Measurements from ENCODE around the gene TH. TPM values are rescaled to one million over a fixed set of nuclear protein-coding genes. Genes with fewer than 3 reads are reported as not detected.
"Not testable (repeated sequence)": the region's sequence is repeated elsewhere in the genome, so short reads cannot be mapped to it uniquely, and the experiment has no call there.

The TH gene
- total and polyA plus RNA-seq, 2 of the 8 experiments (the other 6 are each of a cell fraction or from before 2014, with no cell fraction given), result 0.09 TPM; not detected in 1

- H3K4me3 ChIP-seq (ENCODE audit: extremely low read depth in 1 of 4, insufficient read depth in 2 of 4, low read depth in 3 of 4, low read length in 4 of 4); H2BK20ac ChIP-seq (ENCODE audit: low read length); H2AFZ ChIP-seq (ENCODE audit: low read length); H3K23me2 ChIP-seq (ENCODE audit: low read depth, low read length); H2BK5ac ChIP-seq (ENCODE audit: low read depth, low read length); H4K8ac ChIP-seq (ENCODE audit: extremely low read depth, insufficient read depth, low read length); H3K9me3 ChIP-seq (ENCODE audit: insufficient read depth in 2 of 2, low read depth in 1 of 2, low read length in 1 of 2); H3K27me3 ChIP-seq (replicated peaks in 1 of 4; ENCODE audit: control insufficient read depth in 3 of 4, extremely low read depth in 1 of 4, insufficient read depth in 3 of 4, low read length in 3 of 4); H3K79me1 ChIP-seq (ENCODE audit: low read depth, low read length); FAIRE-seq; H4K5ac ChIP-seq (ENCODE audit: insufficient read length, low read depth, low read length); H2BK120ac ChIP-seq (replicated peaks; ENCODE audit: low read depth, low read length); H3K14ac ChIP-seq (ENCODE audit: insufficient read length); H3K9ac ChIP-seq (replicated peaks in 1 of 4; ENCODE audit: extremely low read depth in 1 of 4, low read depth in 3 of 4, low read length in 3 of 4); H3K36me3 ChIP-seq (ENCODE audit: control insufficient read depth in 2 of 4, insufficient read depth in 4 of 4, low read length in 3 of 4); H4K20me1 ChIP-seq (replicated peaks in 1 of 2; ENCODE audit: control insufficient read depth in 1 of 2, insufficient read depth in 2 of 2, low read length in 2 of 2); H3K4ac ChIP-seq (replicated peaks; ENCODE audit: insufficient read length, low read depth, low read length); H3K27ac ChIP-seq (ENCODE audit: low read depth, low read length); H3K79me2 ChIP-seq (ENCODE audit: control insufficient read depth in 1 of 2, insufficient read depth in 2 of 2, low read length in 2 of 2); H4K91ac ChIP-seq (replicated peaks; ENCODE audit: insufficient read length, low read length); DNase-seq (ENCODE audit: low read depth in 1 of 2, low spot score in 2 of 2); H2AK5ac ChIP-seq (ENCODE audit: low read depth, low read length); H2BK12ac ChIP-seq (ENCODE audit: low read depth, low read length); H3K4me2 ChIP-seq (ENCODE audit: insufficient read depth in 1 of 2, low read depth in 2 of 2, low read length in 2 of 2); H3K56ac ChIP-seq (replicated peaks; ENCODE audit: insufficient read length, low read depth, low read length); H3K4me1 ChIP-seq (replicated peaks in 1 of 4; ENCODE audit: control insufficient read depth in 3 of 4, insufficient read depth in 4 of 4, low read length in 3 of 4); H2BK15ac ChIP-seq (ENCODE audit: low read length); H3K23ac ChIP-seq (ENCODE audit: insufficient read length); H3K18ac ChIP-seq (ENCODE audit: extremely low read depth, low read length): not testable (repeated sequence)
- WGBS, 2 experiments (ENCODE audit: extremely low coverage in 1 of 2, insufficient coverage in 1 of 2, insufficient read length in 1 of 2, insufficient replicate concordance in 2 of 2, low coverage in 1 of 2, low lambda C conversion rate in 2 of 2, missing lambda C conversion rate in 1 of 2), result 79% methylated on average over 14 of the region's 20 CpGs; no CpG with 5 or more reads in 1 of the 2 experiments
- CTCF ChIA-PET (ENCODE audit: partially characterized antibody), result interaction anchor here (0.6 to 6.1 kb wide), 36 partner anchors 8 to 360 kb away, joined by 3 to 116 read pairs (median 4); partner anchors contain the start of genes C11orf21 and TSPAN32
- POLR2A ChIA-PET (ENCODE audit: partially characterized antibody), result interaction anchor here (0.7 kb wide), 1 partner anchor 182 kb away, joined by 3 read pairs; no protein-coding TSS in a partner anchor
These were observed 22.4 kb upstream of the TH start for GRCh38 chr11:2193888-2194595.
